DMS153 treated with DMSO at 0.1 percent for 48 hours (cell line): Measurements from ENCODE around the gene LPP.
"Not testable (repeated sequence)": the region's sequence is repeated elsewhere in the genome, so short reads cannot be mapped to it uniquely, and the experiment has no call there.

Experiments
- DNase-seq: peaks from one replicate; lab custom pipeline; 2025; ENCODE audit not compliant: unreplicated experiment; lab: John Stamatoyannopoulos, UW

LPP gene

GRCh38 chr3:188154014-188154808, at the start of gene LPP:
Gene LPP (plus strand): TSS chr3:188154157. CDS start chr3:188406121, 251,964 bp downstream.
- DNase-seq = peak; percentile 37

DNA sequence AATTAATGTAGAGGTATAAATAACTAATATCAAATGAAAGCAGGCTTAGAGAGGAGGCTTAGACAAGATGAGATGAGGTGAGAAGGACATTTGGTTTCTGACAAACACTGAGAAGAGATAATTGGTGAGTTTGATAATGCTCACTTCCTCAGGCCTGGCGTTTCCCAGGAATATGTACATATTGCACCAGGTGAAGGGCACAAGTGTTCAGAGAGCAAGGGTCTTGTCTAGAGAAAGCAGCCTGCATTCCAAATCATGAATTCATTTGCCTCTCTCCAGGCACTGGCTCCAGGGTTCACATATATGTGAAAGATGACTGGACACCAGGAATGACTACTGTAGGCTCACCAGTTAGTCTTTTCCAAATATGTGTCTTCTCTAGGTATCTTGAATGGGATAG, 48.0 kb upstream of the LPP start:
- no peak for DNase-seq

DNA sequence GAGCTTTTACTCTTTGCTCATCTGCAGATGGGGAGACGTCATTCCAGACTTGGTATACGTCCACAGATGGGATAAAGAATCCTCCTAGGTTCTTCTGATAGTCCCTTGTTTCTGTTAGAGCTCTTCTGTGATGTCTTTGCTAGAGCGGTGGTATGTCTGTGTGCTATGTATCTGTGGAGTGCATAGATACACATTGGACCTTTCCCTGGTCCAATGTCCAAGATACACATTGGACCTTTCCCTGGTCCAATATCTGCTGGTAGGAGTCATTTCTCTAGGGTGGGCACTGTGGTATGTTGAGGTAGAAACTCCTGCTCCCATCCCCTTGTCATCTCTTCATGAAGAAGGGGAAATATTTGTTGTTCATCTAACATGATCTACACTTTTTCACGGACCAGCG, 47.5 kb upstream of the LPP start:
- DNase-seq = no peak

- no peak for DNase-seq
Observed at GRCh38 chr3:188106887-188107830, 46.8 kb upstream of the LPP start.

GRCh38 chr3:188108703-188109412, 45.1 kb upstream of the LPP start:
- DNase-seq = no peak

DNA sequence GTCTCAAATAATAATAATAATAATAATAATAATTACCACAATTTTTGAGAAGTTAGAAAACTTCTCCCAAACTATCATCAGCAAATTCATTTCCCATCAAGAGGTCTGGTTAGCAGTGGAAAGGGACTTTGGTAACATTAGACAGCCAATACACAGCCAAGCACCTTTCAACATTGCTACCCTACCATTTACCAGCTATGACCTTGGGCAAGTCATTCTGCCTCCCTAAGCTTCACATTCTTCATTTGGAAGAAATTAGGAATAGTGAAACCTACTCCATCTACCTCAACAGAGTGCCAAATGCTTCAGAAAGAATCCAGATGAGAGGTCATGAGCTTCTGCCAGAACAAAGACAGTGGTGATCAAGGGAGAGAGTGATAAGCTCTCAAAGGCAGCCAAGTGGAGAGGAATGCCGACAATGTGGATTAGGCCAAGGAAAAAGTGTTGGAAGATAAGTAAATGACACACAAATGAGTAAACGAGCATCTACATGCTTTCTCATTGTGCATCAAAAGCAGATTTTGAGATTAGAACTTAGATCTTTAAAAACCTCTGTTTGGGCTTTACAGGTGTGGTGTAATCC, 42.9 kb upstream of the LPP start:
- DNase-seq = no peak

GRCh38 chr3:188113756-188114155, 40.2 kb upstream of the LPP start:
- DNase-seq = no peak

GRCh38 chr3:188119846-188120245, 34.1 kb upstream of the LPP start:
- DNase-seq = no peak

GRCh38 chr3:188122571-188123169, 31.3 kb upstream of the LPP start:
- DNase-seq = no peak

DNA sequence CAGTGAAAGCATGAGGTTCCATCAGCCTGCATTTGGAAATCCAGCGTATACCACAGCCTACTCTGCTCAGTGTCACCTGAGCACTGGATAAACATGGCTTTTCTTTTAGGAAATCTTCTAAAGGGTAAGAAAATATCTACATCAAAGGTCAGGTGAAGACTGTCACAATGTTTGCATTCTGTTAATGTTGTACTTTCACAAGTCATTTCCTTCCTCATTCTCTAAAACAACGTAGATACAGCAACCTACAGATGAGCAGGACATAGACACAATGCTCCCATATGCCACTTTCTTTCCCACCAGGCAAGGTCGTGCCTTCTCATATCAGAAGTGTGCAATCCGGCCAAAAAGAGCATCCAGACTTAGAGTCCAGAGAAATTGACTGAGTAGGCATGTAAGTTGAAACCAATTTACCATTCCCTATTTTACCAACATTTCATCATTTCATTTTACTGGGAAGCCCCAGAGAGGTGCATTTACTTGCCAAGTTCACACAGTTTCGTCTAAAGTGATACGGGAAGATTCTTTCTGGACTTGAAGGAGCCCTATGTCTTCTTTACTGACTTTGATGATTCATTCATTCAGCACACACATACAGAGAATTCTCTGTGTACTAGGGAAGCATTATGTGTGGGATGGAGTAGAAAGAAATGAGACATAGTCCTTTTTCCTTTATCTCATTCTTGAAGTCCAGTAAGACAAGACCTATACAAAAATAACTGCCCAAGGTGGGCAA, 30.6 kb upstream of the LPP start:
- no peak for DNase-seq

GRCh38 chr3:188124184-188124583, 29.8 kb upstream of the LPP start:
- DNase-seq = no peak

DNA sequence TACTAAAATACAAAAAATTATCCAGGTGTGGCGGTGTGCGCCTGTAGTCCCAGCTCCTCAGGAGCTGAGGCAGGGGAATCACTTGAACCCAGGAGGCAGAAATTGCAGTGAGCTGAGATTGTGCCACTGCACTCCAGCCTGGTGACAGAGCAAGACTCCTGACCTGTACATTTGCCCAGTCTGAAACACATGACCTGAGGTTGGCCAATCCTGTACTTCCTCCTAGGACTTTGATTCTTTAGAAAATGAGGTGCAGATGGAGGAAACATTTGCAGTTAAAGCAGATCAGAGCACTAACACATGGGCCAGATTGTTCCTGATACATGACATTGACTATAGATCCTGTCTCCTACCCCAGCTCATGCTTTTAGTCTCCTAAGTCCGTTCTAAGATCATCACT, 28.9 kb upstream of the LPP start:
- no peak for DNase-seq

DNA sequence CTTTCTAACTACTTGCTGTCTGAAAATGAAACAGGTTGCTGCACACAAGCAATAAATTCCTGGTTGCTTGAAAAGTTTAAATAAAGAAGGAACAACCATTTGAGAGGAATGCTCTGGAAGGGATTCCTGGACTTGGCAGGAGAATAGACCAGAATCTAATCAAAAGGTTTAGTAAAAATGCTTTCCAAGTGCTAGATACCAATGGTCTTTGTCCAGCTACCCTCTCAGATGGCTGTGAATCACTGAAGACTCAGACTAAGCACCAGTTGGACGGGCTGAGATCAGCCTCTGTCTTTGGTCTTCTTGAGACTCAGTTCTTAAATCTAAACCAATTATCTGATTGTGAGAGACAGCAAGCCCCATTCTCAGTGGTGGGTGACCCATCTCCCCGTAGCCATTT, 27.7 kb upstream of the LPP start:
- no peak for DNase-seq

DNA sequence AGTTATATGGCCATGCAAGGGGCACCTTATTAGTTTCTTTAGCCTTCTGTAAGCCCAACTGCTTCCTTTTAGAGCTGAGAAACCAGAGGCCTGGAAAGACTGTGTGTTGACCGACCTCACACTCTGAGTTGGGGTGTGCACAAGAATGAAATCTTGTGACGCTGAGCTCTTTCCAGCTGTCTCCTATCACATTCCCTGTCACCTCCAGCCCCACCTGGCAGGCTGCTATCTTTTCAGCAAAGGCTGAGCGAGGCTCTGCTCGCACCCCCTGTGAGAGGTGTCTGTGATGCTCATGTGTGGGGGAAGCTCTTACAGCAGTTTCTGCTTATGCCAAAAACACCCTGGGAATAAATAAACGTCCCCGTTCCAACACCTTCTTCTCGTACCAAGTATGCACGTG, 27.0 kb upstream of the LPP start:
- no peak for DNase-seq

DNA sequence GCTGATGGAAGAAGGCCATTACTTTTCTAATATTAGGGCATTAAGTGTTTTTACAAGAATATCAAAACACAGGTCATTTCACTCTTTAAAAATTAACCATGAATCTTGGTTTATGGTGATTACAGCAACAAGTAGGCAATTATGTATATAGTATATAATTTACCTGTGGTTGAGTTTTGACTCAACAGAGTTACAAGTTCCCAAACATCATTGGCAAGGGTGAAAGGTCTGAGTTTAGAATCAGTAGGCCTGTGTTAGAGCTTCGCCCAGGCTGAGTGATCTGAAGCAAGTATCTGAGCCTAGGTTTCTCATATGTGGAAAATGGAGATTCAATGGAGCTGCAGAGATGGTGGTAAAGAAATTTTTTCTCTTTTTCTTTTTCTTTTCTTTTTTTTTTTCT, 25.1 kb upstream of the LPP start:
- DNase-seq = no peak

DNA sequence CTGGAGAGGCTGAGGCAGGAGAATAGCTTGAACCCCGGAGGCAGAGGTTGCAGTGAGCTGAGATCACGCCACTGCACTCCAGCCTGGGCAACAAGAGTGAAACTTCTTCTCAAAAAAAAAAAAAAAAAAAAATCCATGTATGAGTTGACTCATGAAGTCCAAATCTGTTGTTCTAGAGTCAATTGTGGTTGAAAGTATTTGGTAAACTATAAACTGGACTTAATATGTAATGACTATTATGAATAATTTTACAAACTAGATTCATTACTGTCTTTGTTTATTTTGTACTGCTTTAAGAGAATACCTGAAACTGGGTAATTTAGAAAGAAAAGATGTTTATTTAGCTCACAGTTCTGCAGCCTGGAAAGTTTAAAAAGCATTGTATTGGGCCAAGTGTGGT, 22.9 kb upstream of the LPP start:
- DNase-seq = not testable (repeated sequence)

GRCh38 chr3:188133219-188133618, 20.7 kb upstream of the LPP start:
- DNase-seq = no peak

DNA sequence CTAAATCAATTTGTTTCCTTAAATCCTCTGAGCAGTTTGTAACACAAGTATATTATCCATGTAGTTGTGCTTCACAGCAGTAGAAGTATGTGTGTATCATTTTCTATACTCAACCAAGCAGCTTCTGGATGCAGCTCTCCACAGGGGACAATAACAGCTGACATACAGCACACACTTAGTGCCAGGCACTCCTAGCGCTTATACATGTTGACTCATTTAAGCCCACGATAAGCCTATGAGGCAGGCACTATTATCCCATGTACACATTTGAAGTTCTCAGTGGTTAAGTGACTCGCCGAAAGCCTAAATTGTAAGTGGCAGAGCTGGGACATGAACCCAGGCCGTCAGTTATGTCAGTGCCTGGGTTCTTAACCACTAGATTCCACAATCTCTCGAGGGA, 20.3 kb upstream of the LPP start:
- DNase-seq = no peak

GRCh38 chr3:188134079-188134478, 19.9 kb upstream of the LPP start:
- DNase-seq = no peak

DNA sequence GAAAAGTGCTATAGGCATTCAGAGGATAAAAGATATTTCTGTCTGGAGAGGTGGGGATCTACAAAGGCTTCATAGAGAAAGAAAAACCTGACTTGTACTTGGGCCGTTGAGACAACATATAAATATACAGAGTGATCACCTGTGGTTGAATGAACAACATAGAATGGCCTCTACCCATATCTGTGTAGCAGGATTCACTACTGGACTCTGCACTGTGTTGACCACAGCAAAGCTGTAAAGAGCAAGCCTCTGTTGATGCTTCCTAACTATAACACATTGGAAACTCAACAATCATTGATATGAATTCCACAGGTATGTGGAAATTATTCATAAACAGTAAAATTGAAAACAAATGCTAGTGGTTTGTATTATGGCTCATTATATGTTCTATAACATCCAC, 19.1 kb upstream of the LPP start:
- DNase-seq = no peak
